Thyroid gland (tissue), 4 donors: ENCODE measurements around the gene UBE2Z.

Experiments used
- POLR2A ChIP-seq, 2 donors: fragments of 450-650 bp; IDR thresholded peaks; one replicate each; pipeline ENCODE4 v1.6.1; 2017; ENCODE audit warnings: antibody characterized with exemption in 2 of 2, mild to moderate bottlenecking in 2 of 2, moderate library complexity in 1 of 2
- TF ChIP-seq, protein P1 (sequence below), 6 experiments: fragments of 200-600 bp in 3 of 6; fragments of 450-650 bp in 3 of 6; sonication (generic) in 3 of 6; IDR thresholded peaks; one replicate each; pipeline ENCODE4 v1.5.1; 2016 to 2019; ENCODE audit warnings: antibody characterized with exemption in 6 of 6, mild to moderate bottlenecking in 2 of 6, inconsistent platforms in 1 of 6, moderate library complexity in 1 of 6

DNA sequence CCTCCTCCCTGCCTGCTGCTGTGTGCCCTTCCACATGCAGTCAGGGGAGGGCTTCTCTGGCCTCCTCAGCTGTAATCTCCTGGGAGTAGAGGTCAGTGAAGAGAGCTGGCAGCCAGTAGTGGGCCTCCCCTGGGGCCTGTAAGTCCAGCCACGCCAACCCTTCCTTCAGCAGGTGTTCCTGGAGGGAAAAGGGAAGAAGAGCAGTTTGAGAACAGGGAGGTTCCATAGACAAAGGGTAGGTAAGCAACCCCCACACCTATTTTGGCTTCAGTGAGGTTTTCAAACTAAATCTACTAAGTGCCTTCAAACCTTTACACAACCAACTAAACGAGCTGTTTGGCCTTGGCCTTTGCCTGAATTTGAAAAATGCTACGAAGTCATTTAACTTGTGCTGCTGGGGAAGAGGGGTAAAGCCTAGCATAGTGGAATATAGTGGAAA is 22.2 kb downstream of the UBE2Z start:
- no peak for TF ChIP-seq POLR2A (IDR thresholded peaks at IDR 0.05)
- TF ChIP-seq, protein P1, sequence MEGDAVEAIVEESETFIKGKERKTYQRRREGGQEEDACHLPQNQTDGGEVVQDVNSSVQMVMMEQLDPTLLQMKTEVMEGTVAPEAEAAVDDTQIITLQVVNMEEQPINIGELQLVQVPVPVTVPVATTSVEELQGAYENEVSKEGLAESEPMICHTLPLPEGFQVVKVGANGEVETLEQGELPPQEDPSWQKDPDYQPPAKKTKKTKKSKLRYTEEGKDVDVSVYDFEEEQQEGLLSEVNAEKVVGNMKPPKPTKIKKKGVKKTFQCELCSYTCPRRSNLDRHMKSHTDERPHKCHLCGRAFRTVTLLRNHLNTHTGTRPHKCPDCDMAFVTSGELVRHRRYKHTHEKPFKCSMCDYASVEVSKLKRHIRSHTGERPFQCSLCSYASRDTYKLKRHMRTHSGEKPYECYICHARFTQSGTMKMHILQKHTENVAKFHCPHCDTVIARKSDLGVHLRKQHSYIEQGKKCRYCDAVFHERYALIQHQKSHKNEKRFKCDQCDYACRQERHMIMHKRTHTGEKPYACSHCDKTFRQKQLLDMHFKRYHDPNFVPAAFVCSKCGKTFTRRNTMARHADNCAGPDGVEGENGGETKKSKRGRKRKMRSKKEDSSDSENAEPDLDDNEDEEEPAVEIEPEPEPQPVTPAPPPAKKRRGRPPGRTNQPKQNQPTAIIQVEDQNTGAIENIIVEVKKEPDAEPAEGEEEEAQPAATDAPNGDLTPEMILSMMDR (IDR thresholded peaks at IDR 0.05) = no peak
